NCI-H2196 (cell line): ENCODE measurements around the gene LARP1.
A peak's percentile ranks its signal among the peaks of the same experiment; 100 is the strongest.

Experiments used
- DNase-seq: peaks from one replicate; lab custom pipeline; 2025; ENCODE audit not compliant: unreplicated experiment; lab: John Stamatoyannopoulos, UW

LARP1 gene

GRCh38 chr5:154851351-154851750 lies 96.2 kb downstream of the LARP1 start:
- no peak for DNase-seq

DNA sequence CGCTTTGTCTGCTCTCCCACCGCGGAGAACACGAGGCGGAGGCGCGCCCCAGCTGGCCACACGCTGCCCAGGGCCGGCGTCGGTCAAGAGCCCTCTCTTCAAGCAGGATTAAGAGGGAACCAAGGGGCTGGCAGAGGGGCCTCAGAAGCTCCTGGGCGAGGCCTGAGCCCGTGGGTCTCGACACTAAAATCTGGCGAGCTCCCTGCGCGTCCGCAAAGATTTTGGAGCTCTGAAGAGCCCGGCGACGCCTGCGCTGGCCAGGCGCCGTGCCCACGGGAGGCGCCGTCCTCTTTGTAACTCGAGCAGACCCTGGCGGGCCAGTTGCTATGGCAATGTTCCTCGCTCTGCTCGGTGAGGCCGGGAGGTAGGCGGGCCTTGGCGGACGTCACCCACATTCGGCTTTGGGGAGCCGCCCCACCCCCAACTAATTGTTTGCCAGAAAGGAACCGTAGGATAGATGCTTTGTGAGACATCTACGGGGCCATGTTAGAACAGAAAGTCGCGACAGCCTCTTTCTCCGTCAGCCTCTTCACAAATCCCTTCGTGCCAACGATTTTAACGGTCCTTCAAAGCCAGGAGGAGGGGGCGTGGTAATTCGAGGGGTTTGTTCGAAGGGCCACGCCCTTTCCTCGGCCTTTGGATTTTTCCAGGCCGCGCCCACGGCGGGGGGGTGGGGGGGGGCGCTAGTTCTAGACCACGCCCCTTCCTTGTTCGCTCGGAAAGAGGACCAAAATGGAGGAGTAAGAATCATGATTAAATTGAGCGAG lies 102.5 kb downstream of the LARP1 start:
- peak; percentile 96 for DNase-seq

DNA sequence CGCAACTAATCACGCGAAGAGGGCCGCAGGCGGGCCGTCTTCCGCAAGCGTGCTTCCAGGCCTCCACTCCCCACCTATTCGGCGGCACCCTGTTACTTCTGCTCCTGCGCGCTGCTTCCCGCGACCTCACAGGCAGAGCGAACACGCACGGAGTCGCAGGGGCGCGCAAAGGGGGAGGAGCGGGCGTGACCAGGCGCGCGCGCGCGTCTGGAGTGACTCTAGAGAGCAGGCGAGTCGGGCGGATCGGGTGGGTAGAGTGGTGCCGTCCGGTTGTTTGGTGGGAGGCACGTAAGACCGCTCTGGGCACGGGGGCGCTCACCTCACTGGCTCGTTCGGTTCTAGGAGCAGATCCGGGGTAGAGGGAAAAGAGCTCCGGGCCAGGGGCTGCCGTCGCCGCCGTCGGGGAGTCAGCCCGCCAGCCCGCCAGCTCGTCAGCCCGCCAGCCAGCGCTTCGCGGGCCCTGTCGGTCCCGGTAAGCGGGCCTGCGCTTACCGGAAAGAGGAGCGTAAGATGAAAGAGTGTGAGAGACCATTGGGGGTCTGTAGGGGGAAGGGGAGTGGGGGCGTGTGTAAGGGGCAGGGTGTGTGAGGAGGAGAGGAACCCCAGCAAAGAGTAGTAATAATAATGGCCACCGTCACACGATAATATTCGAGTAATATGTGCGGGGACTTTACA lies 103.3 kb downstream of the LARP1 start, which contains the start of gene CNOT8:
Gene CNOT8 (plus strand): TSS at position 331 of the 675 bp plus-strand sequence. CDS start 4,652 bp downstream, outside the sequence.
- peak; percentile 96 for DNase-seq

- no peak for DNase-seq
These were observed 104.0 kb downstream of the LARP1 start for GRCh38 chr5:154858972-154859871.

- no peak for DNase-seq
These were observed 104.9 kb downstream of the LARP1 start for GRCh38 chr5:154860123-154860522.

DNA sequence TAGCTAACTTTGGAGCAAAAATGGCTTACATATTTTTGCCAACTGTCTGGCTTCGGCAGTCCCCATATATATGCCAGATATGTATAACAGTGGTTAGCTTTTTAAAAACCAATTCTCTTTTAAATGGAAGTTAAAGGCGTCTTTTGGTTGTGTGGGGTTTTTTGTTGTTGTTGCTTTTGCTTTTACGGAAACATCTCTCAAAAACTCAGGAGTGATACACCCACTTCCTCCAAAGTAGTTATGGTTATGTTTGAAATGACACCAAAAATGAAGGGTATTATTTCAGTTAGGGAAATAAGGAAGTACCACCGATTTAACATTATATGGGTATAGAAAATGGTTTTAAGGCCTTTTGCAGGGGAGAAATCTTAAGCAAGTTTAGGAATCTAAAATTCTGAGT lies 105.6 kb downstream of the LARP1 start:
- no peak for DNase-seq

DNA sequence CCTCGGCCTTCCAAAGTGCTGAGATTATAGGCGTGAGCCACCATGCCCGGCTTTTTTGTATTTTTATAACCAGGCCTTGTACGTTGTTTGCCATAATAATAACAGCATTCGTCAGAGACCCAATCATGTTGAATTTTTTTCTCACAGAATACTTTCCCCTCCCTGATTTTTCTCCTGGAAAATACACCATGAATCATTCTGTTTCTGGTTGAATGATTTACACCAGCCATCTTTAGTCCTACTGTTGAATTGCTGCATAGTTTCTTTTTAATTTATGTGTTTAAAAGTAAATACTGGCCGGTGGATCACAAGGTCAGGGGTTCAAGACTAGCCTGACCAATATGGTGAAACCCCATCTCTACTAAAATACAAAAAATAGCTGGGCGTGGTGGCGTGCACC lies 106.8 kb downstream of the LARP1 start:
- DNase-seq = no peak

DNA sequence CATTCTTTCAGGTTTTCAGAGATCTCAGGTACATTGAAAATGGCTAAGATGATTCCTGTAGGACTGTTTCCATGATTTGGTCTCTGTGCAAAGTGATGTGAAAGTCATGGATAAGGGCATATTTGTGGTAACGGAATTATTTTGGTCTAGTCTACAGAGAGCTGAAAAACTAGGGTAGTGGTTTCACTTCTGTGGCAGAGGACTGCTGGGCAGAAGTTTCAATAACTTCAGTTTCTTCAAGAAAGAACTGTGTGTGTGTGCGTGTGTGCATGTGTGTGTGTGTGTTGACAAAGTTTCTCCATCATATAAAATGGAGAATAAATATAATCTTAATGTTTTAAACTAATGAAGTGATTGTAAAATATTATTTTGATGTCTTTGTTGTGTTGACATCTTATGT lies 107.6 kb downstream of the LARP1 start:
- DNase-seq = no peak

DNA sequence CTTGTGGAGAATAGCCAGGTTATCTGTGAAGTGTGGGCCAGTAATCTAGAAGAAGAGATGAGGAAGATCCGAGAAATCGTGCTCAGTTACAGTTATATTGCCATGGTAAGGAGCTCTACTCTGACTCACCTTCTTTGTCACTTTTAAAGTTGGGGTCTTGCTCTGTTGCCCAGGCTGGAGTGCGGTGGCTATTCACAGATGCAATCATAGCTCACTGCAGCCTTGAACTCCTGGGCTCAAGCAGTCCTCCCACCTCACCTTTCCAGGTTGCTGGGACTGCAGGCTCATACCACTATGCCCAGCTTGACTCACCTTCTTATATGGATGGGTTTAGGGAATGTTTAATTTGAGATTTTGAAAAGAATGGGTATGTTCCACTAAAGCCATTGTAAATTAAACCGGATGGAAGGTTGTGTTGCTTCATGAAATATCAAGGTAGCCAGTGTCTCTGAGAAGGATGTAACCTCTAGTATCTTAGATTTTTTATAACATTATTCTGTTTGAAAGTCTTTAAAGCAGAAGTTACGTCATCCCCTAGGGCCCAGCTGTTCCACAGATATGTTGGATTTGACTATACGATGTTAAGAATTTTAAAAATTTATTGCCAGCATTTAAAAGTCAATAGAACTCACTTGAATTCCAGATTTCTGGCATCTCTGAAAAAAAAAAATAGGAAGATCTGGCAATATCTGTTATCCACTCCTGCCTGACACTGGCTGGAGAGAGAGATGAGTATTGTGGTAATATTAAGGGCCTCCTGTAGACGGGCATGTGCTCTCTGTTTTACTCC lies 108.3 kb downstream of the LARP1 start:
- DNase-seq = no peak

GRCh38 chr5:154865466-154866184 lies 110.4 kb downstream of the LARP1 start:
- DNase-seq = no peak

DNA sequence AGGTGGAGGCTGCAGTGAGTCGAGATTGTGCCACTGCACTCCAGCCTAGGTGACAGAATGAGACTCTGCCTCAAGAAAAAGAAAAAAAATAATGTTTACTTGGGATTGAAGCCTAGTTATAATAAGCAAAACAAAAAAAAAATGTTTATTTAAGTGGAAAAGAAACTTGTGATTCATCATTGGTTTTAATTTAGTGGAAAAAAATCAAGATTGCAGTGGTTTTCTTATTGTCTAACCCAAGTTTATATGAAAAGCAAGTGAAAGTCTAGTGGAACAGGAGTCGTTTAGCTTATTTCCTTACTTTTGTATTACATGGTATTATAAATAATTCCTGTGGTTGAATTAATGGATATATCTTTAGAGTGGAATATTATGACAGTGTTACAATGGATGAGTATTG lies 111.7 kb downstream of the LARP1 start:
- DNase-seq = no peak
